HG03103 (cell line): Measurements from ENCODE around the gene ADRA2C.

ENCODE experiments used
- ATAC-seq: cut with Tn5 transposase; IDR thresholded peaks from one replicate; pipeline ENCODE4 v1.9.1; 2021; ENCODE audit warnings: low read depth; ENCODE audit not compliant: unreplicated experiment

The ADRA2C gene

GRCh38 chr4:3791910-3792542 lies 25.8 kb downstream of the ADRA2C start:
- no peak for ATAC-seq

GRCh38 chr4:3792813-3793212 lies 26.6 kb downstream of the ADRA2C start:
- no peak for ATAC-seq

- ATAC-seq, result no peak
These were observed 27.4 kb downstream of the ADRA2C start for GRCh38 chr4:3793545-3793944.

GRCh38 chr4:3796960-3797359 lies 30.8 kb downstream of the ADRA2C start:
- no peak for ATAC-seq

GRCh38 chr4:3797831-3798790 lies 31.9 kb downstream of the ADRA2C start:
- no peak for ATAC-seq

GRCh38 chr4:3799496-3799895 lies 33.3 kb downstream of the ADRA2C start:
- no peak for ATAC-seq

- ATAC-seq, result no peak
These were observed 34.2 kb downstream of the ADRA2C start for GRCh38 chr4:3800351-3800750.

GRCh38 chr4:3801521-3801920 lies 35.3 kb downstream of the ADRA2C start:
- no peak for ATAC-seq

GRCh38 chr4:3801931-3802550 lies 35.9 kb downstream of the ADRA2C start:
- no peak for ATAC-seq

- no peak for ATAC-seq
These were observed 36.6 kb downstream of the ADRA2C start for GRCh38 chr4:3802571-3803474.

GRCh38 chr4:3803475-3803847 lies 37.3 kb downstream of the ADRA2C start:
- ATAC-seq, result no peak

GRCh38 chr4:3803946-3804345 lies 37.8 kb downstream of the ADRA2C start:
- no peak for ATAC-seq

- no peak for ATAC-seq
These were observed 38.8 kb downstream of the ADRA2C start for GRCh38 chr4:3805026-3805425.

- no peak for ATAC-seq
These were observed 39.5 kb downstream of the ADRA2C start for GRCh38 chr4:3805731-3806130.

GRCh38 chr4:3807311-3807710 lies 41.1 kb downstream of the ADRA2C start:
- ATAC-seq, result no peak

- ATAC-seq, result no peak
These were observed 41.8 kb downstream of the ADRA2C start for GRCh38 chr4:3807822-3808496.

GRCh38 chr4:3808597-3808996 lies 42.4 kb downstream of the ADRA2C start:
- ATAC-seq, result no peak

- ATAC-seq, result no peak
These were observed 42.8 kb downstream of the ADRA2C start for GRCh38 chr4:3809028-3809427.

- ATAC-seq, result no peak
These were observed 43.4 kb downstream of the ADRA2C start for GRCh38 chr4:3809451-3810110.
